Measurements from ENCODE around the gene DGKH. TPM values are rescaled to one million over a fixed set of nuclear protein-coding genes. Genes with fewer than 3 reads are reported as not detected.

DGKH gene
- total RNA-seq, 1 donor from 2014 or later: 13.4 TPM

GRCh38 chr13:42073683-42074082 is 25.2 kb downstream of the DGKH start:
- Mint-ChIP-seq H3K4me3 (ENCODE audit: unreplicated experiment) (no peak overlapping the region), H3K36me3 (ENCODE audit: unreplicated experiment) (no peaks in the 10 kb centered on the region), H3K27me3 (ENCODE audit: unreplicated experiment) (no peaks in the 10 kb centered on the region), H3K4me1 (ENCODE audit: low read depth, unreplicated experiment) (peaks cover 7% of the 10 kb centered on the region), H3K27ac (ENCODE audit: unreplicated experiment) (no peak overlapping the region), H3K9me3 (ENCODE audit: unreplicated experiment) (no peaks in the 10 kb centered on the region)
- TF ChIP-seq CTCF (IDR thresholded peaks at IDR 0.05; ENCODE audit: partially characterized antibody, unreplicated experiment): no peak
- DNase-seq: no peak

- Mint-ChIP-seq H3K27me3 (ENCODE audit: unreplicated experiment) (no peaks in the 10 kb centered on the region), H3K9me3 (ENCODE audit: unreplicated experiment) (no peaks in the 10 kb centered on the region), H3K36me3 (ENCODE audit: unreplicated experiment) (no peaks in the 10 kb centered on the region)
These were observed 27.1 kb downstream of the DGKH start for GRCh38 chr13:42075517-42075916.

GRCh38 chr13:42076309-42076713 is 27.9 kb downstream of the DGKH start:
- Mint-ChIP-seq H3K9me3 (ENCODE audit: unreplicated experiment) (no peaks in the 10 kb centered on the region), H3K4me3 (ENCODE audit: unreplicated experiment) (no peak overlapping the region), H3K27ac (ENCODE audit: unreplicated experiment) (no peak overlapping the region), H3K27me3 (ENCODE audit: unreplicated experiment) (no peaks in the 10 kb centered on the region), H3K4me1 (ENCODE audit: low read depth, unreplicated experiment) (no peaks in the 10 kb centered on the region), H3K36me3 (ENCODE audit: unreplicated experiment) (no peaks in the 10 kb centered on the region)
- no peak for TF ChIP-seq CTCF (IDR thresholded peaks at IDR 0.05; ENCODE audit: partially characterized antibody, unreplicated experiment)
- no peak for DNase-seq

More at GRCh38 chr13:42075517-42075916, 27.1 kb downstream of the DGKH start:
- Mint-ChIP-seq H3K4me1 (ENCODE audit: low read depth, unreplicated experiment) (peaks cover 7% of the 10 kb centered on the region), H3K27ac (ENCODE audit: unreplicated experiment) (no peak overlapping the region), H3K4me3 (ENCODE audit: unreplicated experiment) (no peak overlapping the region)
- TF ChIP-seq CTCF (IDR thresholded peaks at IDR 0.05; ENCODE audit: partially characterized antibody, unreplicated experiment): no peak
- no peak for DNase-seq

- Mint-ChIP-seq H3K27ac (ENCODE audit: unreplicated experiment) (no peak overlapping the region), H3K27me3 (ENCODE audit: unreplicated experiment) (no peaks in the 10 kb centered on the region), H3K4me3 (ENCODE audit: unreplicated experiment) (no peak overlapping the region), H3K9me3 (ENCODE audit: unreplicated experiment) (no peaks in the 10 kb centered on the region), H3K36me3 (ENCODE audit: unreplicated experiment) (peaks cover 10% of the 10 kb centered on the region), H3K4me1 (ENCODE audit: low read depth, unreplicated experiment) (no peaks in the 10 kb centered on the region)
- DNase-seq: no peak
- TF ChIP-seq CTCF (IDR thresholded peaks at IDR 0.05; ENCODE audit: partially characterized antibody, unreplicated experiment): no peak
These were observed 29.8 kb downstream of the DGKH start for GRCh38 chr13:42078128-42078808.

GRCh38 chr13:42083138-42083770 is 34.8 kb downstream of the DGKH start:
- H3K4me1 Mint-ChIP-seq (ENCODE audit: low read depth, unreplicated experiment): no peaks in the 10 kb centered on the region

More at GRCh38 chr13:42083138-42083770, 34.8 kb downstream of the DGKH start:
- TF ChIP-seq CTCF (IDR thresholded peaks at IDR 0.05; ENCODE audit: partially characterized antibody, unreplicated experiment): no peak
- DNase-seq: no peak
- no peak overlapping the region for H3K27ac Mint-ChIP-seq (ENCODE audit: unreplicated experiment)
- H3K36me3 Mint-ChIP-seq (ENCODE audit: unreplicated experiment): peaks cover 10% of the 10 kb centered on the region
- H3K9me3 Mint-ChIP-seq (ENCODE audit: unreplicated experiment): peaks cover 2% of the 10 kb centered on the region
- no peaks in the 10 kb centered on the region for H3K27me3 Mint-ChIP-seq (ENCODE audit: unreplicated experiment)
- H3K4me3 Mint-ChIP-seq (ENCODE audit: unreplicated experiment): no peak overlapping the region

Data from glutamatergic neuron (in vitro differentiated cells).